Peyer's patch (tissue), 4 donors: ENCODE measurements around the gene KLF13.

Source experiments
- CTCF ChIP-seq, 6 experiments: fragments of 450-650 bp in 4 of 6; fragments of 200-600 bp in 2 of 6; sonication (generic) in 1 of 6; IDR thresholded peaks; one replicate each; pipeline ENCODE4 v1.5.1; 2017 to 2019; ENCODE audit warnings: antibody characterized with exemption in 6 of 6, mild to moderate bottlenecking in 3 of 6, moderate library complexity in 1 of 6
- POLR2A ChIP-seq, 2 donors: fragments of 450-650 bp; IDR thresholded peaks; one replicate each; pipeline ENCODE4 v1.5.1; 2017; ENCODE audit warnings: antibody characterized with exemption in 2 of 2, mild to moderate bottlenecking in 2 of 2, moderate library complexity in 2 of 2

GRCh38 chr15:31302029-31302657, 24.5 kb upstream of the KLF13 start:
- TF ChIP-seq CTCF (IDR thresholded peaks at IDR 0.05) (no peak), POLR2A (IDR thresholded peaks at IDR 0.05) (no peak)
